Measurements from ENCODE around the gene NAPEPLD. TPM values are rescaled to one million over a fixed set of nuclear protein-coding genes. Genes with fewer than 3 reads are reported as not detected.
"Not testable (repeated sequence)": the region's sequence is repeated elsewhere in the genome, so short reads cannot be mapped to it uniquely, and the experiment has no call there.

NAPEPLD gene
- polyA plus RNA-seq, 1 donor = 14.5 TPM

GRCh38 chr7:103068414-103069403 lies 80.2 kb downstream of the NAPEPLD start:
- no peak for DNase-seq (ENCODE audit: low read depth)

DNA sequence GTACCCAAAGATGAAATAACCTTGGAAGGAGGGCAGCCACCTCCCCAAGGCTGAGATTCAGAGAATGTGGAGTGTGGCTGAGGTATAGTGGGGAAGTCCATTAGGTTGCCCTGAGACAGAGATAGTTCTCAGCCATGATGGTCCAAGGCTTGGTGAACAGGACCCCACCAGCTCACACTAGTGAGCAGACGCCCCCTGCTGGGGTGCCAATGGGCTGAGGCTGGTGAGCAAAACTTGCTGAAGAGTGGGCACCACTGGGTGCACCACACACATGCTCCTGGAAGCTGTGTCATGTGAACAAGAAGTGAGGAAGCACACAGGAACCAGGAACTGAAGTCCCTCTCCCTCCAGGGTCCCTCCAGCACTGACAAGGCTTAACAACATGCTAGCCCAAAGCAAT lies 83.2 kb downstream of the NAPEPLD start:
- no peak for DNase-seq (ENCODE audit: low read depth)

DNA sequence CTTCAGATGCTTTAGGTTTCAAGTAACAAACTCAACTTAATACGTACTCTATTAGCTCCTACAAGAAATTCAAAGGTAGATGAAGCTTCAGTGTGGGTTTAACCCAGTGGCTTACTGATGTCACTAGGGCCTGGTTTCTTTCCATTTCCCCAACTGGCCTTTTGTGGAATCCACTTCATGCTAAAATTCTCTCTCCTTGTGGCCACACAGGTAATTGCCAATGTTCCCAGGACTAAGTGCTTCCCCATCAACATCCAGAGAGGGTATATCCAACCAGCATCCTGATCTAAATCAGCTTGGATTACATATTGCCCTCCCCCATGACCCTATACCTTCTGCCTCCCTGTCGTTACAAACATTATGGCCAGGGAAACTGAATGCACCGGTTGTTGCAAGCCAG lies 85.0 kb downstream of the NAPEPLD start:
- no peak for DNase-seq (ENCODE audit: low read depth)

DNA sequence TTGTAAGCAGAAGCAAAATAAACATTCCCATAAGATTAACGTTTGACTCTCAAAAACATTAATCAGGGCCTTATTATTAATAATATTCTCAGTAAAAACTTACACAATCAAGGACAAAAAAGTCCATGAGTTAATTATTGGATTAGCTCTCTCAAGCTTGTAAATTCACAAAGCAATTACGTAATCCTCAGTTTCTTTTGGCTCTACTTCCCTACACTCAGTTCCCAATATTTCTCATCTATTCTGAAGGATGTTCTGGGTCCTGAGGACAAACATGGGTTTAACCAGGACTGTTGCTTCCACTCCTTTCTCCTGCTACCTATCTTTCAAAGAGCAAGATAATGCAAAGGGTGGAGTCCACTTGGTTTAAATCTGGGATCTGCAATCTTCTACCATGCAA lies 89.4 kb downstream of the NAPEPLD start:
- DNase-seq (ENCODE audit: low read depth) = no peak

DNA sequence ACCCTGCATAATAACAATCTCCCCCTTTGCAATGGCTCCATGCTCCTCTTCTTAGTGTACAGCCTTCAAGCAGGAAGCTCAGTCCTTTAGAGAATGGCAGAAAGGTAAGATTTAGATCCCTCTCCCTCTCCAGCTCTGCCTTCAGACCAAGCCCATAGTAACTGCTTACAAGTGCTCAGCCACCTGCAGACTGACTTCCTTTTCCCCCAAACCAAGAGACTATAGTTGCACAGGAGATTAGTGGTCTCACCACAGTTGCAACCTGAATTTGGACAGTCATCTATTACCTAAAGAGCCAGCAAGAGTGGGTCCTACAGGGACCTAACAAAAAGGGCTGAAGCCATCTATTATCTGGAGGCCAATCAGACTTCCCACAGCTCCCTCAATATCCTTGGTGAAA lies 90.8 kb downstream of the NAPEPLD start:
- no peak for DNase-seq (ENCODE audit: low read depth)

- not testable (repeated sequence) for DNase-seq (ENCODE audit: low read depth)
Observed at GRCh38 chr7:103056006-103056405, 92.9 kb downstream of the NAPEPLD start.

- no peak for DNase-seq (ENCODE audit: low read depth)
Observed at GRCh38 chr7:103051519-103051918, 97.4 kb downstream of the NAPEPLD start.

Other genes with a start within 250 kb of the NAPEPLD start
- gene LRRC17, start 236.1 kb downstream of the NAPEPLD start, polyA plus RNA-seq (ENCODE audit: insufficient read length) = 28.5 TPM
- 0.78 TPM for gene FBXL13, start 74.3 kb downstream of the NAPEPLD start, polyA plus RNA-seq (ENCODE audit: insufficient read length)
- gene ARMC10, start 74.0 kb downstream of the NAPEPLD start, polyA plus RNA-seq (ENCODE audit: insufficient read length) = 20.0 TPM
- gene PMPCB, start 148.3 kb upstream of the NAPEPLD start, polyA plus RNA-seq (ENCODE audit: insufficient read length) = 59.3 TPM
- gene DNAJC2, start 195.7 kb upstream of the NAPEPLD start, polyA plus RNA-seq (ENCODE audit: insufficient read length) = 31.9 TPM
- gene PSMC2, start 198.5 kb upstream of the NAPEPLD start, polyA plus RNA-seq (ENCODE audit: insufficient read length) = 96.7 TPM